ENCODE data around the gene MICAL1.

DNA sequence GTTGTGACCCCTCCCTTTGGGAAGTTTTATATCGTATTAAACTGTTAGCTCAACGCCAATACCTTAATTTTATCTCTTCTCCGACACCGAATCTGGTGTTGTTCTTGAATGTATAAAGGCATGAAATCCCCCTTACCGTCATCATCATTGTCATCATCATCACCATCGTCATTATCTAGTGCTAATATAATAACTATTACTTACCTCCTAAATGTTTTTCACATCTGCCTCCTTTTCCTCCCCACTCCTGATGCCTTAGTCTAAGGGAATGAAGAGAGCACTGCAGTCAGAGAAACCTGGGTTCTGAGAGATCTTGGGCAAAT, 28.1 kb upstream of the MICAL1 start:
- TF ChIP-seq POLR2A (IDR thresholded peaks at IDR 0.05), result no peak
- TF ChIP-seq, protein P1, sequence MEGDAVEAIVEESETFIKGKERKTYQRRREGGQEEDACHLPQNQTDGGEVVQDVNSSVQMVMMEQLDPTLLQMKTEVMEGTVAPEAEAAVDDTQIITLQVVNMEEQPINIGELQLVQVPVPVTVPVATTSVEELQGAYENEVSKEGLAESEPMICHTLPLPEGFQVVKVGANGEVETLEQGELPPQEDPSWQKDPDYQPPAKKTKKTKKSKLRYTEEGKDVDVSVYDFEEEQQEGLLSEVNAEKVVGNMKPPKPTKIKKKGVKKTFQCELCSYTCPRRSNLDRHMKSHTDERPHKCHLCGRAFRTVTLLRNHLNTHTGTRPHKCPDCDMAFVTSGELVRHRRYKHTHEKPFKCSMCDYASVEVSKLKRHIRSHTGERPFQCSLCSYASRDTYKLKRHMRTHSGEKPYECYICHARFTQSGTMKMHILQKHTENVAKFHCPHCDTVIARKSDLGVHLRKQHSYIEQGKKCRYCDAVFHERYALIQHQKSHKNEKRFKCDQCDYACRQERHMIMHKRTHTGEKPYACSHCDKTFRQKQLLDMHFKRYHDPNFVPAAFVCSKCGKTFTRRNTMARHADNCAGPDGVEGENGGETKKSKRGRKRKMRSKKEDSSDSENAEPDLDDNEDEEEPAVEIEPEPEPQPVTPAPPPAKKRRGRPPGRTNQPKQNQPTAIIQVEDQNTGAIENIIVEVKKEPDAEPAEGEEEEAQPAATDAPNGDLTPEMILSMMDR (IDR thresholded peaks at IDR 0.05), result no peak

Data from adrenal gland (tissue), 5 donors.